Mucosa of descending colon (tissue), 3 donors: ENCODE measurements around the gene GNB1L. TPM values are rescaled to one million over a fixed set of nuclear protein-coding genes. Genes with fewer than 3 reads are reported as not detected.

ENCODE experiments used
- ATAC-seq: fragments of 200-7000 bp; cut with Tn5 transposase; one replicate; pipeline ENCODE4 v1.9.1; 2020; ENCODE audit warnings: mild to moderate bottlenecking, moderate library complexity
- DNase-seq, 3 donors: peaks; one replicate each; pipeline ENCODE4 v3.0.0-alpha.2; 2020
- H3K36me3 ChIP-seq: fragments of 200-600 bp; one replicate; pipeline ENCODE4 v1.8.0; 2021; ENCODE audit warnings: low read depth, mild to moderate bottlenecking
- H3K4me1 ChIP-seq: fragments of 200-600 bp; one replicate; pipeline ENCODE4 v1.8.0; 2021; ENCODE audit warnings: low read depth, mild to moderate bottlenecking
- H3K4me3 ChIP-seq: fragments of 200-600 bp; one replicate; pipeline ENCODE4 v1.8.0; 2021; ENCODE audit warnings: mild to moderate bottlenecking
- H3K9me3 ChIP-seq: fragments of 200-600 bp; one replicate; pipeline ENCODE4 v1.8.0; 2021; ENCODE audit warnings: mild to moderate bottlenecking
- intact Hi-C, 2 donors: fragments of 100-400 bp; cut with DNase I in 1 of 2; cut with micrococcal nuclease in 1 of 2; formaldehyde crosslinking; loops; one replicate each; pipeline versions ENCODE4 v1.11.0 to v1.11.1; 2022; cut with DNase I, micrococcal nuclease
- total RNA-seq, 3 donors: library from RNA; stranded (reverse); fragmentation: NEBNext Ultra II Directional in 2 of 3; extraction: Animal tissue kit (Norgen Biotek cat#: 25700) in 2 of 3; gene quantifications; one replicate each; pipeline versions ENCODE4 v1.2.1 to v1.2.4, GENCODE V29; 2021 to 2023
- TF ChIP-seq, protein P1 (sequence below): fragments of 200-600 bp; IDR thresholded peaks from one replicate; pipeline ENCODE4 v1.8.0; 2022; ENCODE audit warnings: antibody characterized with exemption, mild to moderate bottlenecking
- donor health status: DM: no; HTN: no; CAD: no; lungs with moderate emphysema.
- donor health status: DM: no; HTN: no; CAD: no.
- donor health status: DM: no; HTN: yes; CAD: no.

The GNB1L gene
- total RNA-seq, 3 donors from 2014 or later = 2.7 to 4.7 (median 3.4) TPM

DNA sequence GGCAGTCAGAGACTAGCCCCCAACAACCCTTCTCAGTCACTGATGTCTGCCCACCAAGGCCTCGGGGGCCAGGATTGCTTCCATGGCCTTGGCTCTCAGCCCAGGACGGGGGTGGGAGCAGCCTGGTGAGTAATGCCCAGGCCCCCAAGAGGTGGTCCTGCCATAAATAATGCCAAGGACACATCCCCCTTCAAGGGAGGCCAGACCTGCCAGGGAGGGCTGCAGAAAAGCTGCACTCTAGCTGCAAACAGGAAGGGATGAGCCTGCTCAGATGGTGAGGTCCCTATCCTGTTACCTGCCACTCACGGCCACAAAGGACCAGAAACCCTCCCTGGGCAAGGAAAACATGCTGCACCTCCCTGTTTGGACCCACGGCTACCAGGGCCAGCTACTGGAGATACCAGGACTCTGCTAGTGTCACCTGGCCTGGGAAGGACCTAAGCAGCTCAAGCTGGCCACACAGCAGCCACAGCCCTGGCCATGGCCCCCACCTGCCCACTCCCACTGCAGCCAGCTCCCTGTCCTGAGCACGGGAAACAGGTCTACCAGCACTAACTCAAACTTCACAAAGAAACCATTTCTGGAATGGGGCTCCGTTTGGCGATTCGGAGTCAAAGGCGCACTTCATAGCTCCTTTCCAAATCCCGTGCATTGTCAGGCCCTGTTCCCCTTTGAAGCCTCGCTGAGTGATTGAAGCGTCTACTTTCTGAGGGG lies 12.1 kb downstream of the GNB1L start:
- TF ChIP-seq, protein P1, sequence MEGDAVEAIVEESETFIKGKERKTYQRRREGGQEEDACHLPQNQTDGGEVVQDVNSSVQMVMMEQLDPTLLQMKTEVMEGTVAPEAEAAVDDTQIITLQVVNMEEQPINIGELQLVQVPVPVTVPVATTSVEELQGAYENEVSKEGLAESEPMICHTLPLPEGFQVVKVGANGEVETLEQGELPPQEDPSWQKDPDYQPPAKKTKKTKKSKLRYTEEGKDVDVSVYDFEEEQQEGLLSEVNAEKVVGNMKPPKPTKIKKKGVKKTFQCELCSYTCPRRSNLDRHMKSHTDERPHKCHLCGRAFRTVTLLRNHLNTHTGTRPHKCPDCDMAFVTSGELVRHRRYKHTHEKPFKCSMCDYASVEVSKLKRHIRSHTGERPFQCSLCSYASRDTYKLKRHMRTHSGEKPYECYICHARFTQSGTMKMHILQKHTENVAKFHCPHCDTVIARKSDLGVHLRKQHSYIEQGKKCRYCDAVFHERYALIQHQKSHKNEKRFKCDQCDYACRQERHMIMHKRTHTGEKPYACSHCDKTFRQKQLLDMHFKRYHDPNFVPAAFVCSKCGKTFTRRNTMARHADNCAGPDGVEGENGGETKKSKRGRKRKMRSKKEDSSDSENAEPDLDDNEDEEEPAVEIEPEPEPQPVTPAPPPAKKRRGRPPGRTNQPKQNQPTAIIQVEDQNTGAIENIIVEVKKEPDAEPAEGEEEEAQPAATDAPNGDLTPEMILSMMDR = no peak
- DNase-seq (no peak), ATAC-seq (no peak)
- intact Hi-C loops = no loop called here
- Histone ChIP-seq H3K9me3 (no peaks in the 10 kb centered on the region), H3K4me3 (no peak overlapping the region), H3K36me3 (no peaks in the 10 kb centered on the region), H3K4me1 (no peaks in the 10 kb centered on the region)

DNA sequence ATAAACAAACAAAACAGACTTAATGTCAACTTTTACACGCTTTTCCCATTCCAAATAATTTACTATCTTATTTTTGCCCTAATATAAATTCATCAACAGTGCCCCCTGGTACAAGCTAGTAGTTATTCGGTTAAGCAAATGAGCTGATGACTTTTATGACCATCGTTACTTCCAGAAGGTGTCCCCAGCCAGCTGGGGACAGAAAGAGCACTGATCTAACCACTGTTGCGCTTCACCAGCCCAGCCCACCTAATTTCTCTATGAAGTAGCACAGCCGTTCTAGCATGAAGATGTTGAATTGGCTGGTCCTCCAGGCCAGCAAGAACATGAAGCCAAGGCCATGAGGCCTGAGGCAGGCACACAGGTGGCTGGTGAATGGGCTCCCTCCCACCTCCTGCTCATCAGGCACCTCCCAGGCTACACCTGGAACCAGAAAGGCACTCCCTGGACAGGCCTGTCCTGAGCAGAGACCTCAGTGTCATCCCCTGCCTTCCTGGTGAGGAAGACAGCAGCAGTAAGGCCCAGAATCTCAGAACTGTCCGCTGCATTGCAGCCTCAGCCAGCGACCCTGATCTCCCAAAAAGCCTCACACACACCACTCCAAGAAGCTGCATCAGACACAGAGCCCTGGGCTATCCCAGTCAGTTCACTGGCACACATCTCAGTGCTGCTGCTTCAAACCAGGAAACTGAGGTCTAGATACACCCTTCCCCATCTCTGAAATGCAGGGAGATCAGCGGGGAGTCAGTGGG lies 12.9 kb downstream of the GNB1L start:
- ATAC-seq (no peak), DNase-seq (no peak)
- H3K36me3 ChIP-seq = no peaks in the 10 kb centered on the region
- no peaks in the 10 kb centered on the region for H3K9me3 ChIP-seq
- intact Hi-C loops = no loop called here
- H3K4me3 ChIP-seq = no peak overlapping the region
- TF ChIP-seq, protein P1 = no peak
- H3K4me1 ChIP-seq = no peaks in the 10 kb centered on the region

DNA sequence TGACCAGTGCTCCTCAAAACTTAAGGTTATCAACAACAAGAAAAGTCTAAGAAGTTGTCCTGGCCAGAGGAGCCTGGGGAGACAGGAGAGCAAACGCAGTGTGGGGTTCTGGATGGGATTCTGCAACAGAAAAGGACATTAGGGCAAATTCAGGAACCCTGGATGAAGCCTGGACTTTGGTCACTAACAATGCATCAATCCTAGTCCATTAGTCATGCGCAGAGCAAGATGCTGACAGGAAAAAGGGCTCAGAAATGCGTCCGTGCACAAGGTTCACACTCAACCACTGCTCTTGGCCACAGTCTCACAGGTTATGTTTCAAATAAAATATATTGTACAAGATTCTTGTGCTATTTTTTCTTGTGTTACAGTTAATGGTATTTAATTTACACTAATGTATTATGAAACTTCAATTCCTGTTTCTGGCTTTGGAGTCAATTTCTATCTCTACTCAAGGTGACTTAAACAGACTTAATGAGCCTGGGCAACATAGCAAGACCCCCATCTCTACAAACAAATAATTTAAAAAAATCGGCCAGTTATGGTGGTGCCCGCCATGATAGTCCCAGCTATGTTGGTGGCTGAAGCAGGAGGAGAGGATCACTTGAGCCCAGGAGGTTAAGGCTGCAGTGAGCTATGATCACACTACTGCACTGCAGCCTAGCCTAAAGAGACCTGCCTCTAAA lies 13.6 kb downstream of the GNB1L start:
- intact Hi-C loops = no loop called here
- ATAC-seq (no peak), DNase-seq (no peak)
- H3K36me3 ChIP-seq = no peaks in the 10 kb centered on the region
- TF ChIP-seq, protein P1 = no peak
- no peaks in the 10 kb centered on the region for H3K9me3 ChIP-seq
- no peaks in the 10 kb centered on the region for H3K4me1 ChIP-seq
- no peak overlapping the region for H3K4me3 ChIP-seq

DNA sequence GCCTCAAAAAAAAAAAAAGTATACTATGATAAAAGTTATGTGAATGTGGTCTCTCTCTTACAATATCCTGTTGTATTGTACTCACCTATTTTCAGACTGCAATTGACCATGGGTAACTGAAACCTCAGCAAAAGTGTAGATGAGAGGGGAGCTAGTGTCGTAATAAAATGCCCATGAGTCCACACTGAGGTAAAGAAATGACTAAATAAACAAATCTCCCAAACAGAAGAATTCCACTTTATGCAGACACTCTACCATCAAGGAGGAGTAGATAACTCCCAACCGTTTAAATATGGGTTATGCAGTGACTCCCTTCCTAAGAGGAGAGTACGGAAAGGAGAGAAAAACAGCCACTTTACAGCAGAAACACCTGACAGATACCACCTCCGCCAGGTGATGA lies 14.6 kb downstream of the GNB1L start:
- Histone ChIP-seq H3K36me3 (no peaks in the 10 kb centered on the region), H3K4me1 (no peaks in the 10 kb centered on the region), H3K9me3 (no peaks in the 10 kb centered on the region), H3K4me3 (no peak overlapping the region)
- no peak for DNase-seq
- intact Hi-C loops = no loop called here
- no peak for ATAC-seq
- TF ChIP-seq, protein P1 = no peak

DNA sequence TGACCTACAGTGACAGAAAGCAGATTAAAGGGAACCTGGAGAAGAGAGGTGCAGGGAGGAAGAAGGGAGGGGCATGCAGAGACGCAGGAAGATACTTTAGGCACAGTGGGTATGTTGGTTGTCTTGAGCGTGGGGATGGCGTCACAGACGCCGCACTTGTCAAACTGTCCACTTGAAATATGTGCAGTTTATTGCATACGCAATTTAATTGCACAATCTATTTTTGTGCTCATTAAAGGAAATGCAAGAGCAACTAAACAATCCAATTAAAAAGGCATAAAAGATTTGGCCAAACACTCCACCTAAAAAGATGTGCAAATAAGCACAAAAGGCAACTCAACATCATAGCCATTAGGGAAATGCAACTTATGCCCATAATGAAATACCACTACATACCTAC lies 16.8 kb downstream of the GNB1L start:
- TF ChIP-seq, protein P1 = no peak
- H3K4me1 ChIP-seq = no peaks in the 10 kb centered on the region
- intact Hi-C loops = no loop called here
- ATAC-seq (no peak), DNase-seq (no peak)
- no peaks in the 10 kb centered on the region for H3K9me3 ChIP-seq
- no peaks in the 10 kb centered on the region for H3K36me3 ChIP-seq
- no peak overlapping the region for H3K4me3 ChIP-seq
